ENCODE measurements around the gene PLK3.
"Not testable (repeated sequence)": the region's sequence is repeated elsewhere in the genome, so short reads cannot be mapped to it uniquely, and the experiment has no call there.

Gene PLK3

DNA sequence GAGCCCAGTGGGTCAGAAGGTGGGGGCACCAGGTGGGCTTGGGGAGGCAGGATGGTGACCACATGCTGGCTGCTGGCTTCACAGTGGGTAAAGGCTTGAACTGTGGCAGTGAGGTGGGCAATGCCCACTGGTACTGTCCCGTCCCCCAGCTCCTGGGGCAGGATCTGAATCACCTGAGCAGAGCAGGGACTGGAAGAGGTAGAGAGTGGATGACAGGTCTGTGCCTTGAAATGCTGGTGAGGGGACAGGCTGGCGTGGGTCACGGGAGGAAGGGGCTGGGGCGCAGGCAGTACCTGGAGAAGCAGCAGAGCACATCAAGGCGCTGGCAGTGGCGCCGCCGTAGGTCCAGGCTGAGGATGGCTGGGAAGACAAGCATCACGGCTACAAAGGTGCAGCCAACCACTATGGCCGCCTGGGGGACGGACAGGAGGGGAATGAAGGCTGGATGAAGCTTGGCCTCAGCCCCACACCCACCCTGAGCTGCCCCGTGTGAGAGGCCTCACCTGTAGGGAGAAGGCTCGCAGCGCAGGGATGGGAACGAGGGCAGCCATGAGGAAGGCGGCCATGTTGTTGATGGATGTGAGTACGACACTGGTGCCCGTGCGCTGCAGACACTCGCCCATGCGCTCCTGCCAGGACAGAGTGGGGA lies 27.9 kb downstream of the PLK3 start:
- no peak for DNase-seq (ENCODE audit: low read depth)

DNA sequence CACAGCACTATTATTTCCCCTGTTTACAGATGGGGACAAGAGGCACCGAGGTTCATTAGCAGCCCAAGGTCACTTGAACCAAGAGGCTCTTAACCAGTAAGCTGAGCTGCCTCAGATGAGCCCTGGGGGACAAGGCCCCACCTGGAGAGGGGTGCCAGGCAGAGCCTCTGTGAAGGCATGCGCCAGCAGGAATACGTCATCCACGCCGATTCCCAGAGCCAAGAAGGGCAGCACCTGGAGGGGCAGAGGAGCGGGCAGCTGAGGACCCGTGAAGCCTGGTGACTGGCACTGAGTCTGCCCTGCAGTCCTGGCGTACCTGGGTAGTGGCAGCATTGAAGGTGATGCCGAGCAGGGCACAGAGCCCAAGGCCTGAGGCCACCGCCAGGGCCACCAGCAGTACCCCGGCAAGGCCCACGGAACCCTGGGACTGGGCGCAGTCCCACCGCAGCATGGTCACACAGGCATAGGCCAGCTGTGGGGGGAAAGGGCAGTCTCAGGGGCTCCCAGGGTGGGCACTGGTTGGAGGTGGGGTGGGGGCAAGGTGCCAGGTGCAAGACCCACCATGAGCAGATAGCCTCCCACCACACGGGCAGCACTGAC lies 28.8 kb downstream of the PLK3 start:
- no peak for DNase-seq (ENCODE audit: low read depth)

DNA sequence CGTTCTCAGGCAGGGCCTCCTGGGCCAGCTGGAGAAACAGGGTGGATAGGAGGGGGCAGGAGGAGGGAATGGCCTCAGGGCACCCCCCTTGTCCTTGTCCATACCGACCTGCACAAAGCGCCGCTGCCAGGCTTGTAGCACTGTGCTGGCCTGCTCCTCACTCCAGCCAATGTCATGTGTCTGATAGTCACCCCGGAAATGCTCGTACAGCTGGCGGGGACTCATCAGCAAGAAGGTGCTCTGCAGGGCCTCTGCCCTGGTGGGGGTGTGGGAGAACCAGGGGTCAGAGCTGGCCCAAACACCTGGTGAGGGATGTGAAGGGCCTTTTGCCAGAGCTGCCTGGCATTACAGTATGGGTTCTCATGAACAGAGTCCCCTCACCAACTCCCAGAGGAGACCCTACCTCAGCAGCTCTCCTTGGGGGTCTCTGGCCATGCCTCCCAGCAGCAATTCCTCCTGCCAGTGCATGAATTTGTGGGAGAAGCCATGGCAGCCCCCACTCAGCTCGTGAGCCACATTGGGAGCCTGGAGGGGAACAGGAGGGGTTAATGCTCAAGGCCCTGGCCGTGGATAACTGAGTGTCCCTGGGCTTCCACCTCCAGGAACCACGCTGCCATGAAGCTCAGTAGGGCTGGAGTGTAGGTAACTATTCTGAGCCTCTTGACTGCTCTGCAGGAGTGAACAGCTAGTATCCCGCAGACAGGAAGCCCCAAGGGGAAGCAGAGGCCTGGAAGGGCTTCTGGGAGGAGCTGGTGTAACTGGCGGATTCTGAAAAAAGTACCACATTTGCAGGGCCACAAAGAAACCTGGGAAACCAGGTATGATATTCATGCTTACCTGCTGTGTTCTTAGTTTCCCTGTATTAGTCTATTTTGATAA lies 29.6 kb downstream of the PLK3 start:
- DNase-seq (ENCODE audit: low read depth): no peak

DNA sequence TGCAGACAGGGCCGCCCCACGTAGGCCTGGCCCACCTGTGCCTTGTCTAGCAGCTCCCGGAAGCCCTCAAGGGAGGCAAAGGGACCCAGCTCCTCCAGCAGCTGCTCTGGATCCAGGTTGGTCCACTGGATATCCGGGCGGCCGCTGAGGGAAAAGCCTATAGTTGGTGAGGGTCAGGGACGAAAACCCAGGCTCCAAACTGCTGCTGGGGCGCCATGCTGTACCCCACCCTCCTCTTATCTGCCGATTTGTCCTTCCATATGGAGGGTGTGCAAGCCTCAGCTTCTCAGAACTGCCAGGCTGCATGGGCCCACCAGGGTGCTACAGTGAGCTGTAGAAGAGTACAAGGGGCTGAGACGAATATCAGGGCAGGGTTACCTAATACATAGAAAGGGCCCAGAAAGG lies 30.7 kb downstream of the PLK3 start:
- DNase-seq (ENCODE audit: low read depth): no peak

DNA sequence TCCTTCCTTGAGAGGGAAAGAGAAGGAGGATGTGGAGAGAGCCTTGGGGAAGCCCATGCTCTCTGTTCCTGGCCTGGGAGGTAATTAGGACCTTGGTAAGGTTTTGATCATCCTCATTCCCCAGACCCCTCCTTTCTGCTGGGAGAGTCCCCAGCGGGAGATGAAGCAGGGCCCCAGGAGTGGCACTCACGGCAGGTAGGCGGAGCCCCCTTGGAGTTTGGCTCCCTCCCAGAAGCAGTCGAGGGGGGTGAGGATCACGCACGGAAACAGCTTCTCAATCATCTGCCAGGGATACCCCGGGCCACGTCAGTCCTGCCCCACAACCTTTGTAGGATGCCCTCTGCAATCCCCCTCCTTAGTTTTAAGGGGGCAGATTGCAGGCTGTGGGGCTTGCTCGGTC lies 31.3 kb downstream of the PLK3 start:
- no peak for DNase-seq (ENCODE audit: low read depth)

DNA sequence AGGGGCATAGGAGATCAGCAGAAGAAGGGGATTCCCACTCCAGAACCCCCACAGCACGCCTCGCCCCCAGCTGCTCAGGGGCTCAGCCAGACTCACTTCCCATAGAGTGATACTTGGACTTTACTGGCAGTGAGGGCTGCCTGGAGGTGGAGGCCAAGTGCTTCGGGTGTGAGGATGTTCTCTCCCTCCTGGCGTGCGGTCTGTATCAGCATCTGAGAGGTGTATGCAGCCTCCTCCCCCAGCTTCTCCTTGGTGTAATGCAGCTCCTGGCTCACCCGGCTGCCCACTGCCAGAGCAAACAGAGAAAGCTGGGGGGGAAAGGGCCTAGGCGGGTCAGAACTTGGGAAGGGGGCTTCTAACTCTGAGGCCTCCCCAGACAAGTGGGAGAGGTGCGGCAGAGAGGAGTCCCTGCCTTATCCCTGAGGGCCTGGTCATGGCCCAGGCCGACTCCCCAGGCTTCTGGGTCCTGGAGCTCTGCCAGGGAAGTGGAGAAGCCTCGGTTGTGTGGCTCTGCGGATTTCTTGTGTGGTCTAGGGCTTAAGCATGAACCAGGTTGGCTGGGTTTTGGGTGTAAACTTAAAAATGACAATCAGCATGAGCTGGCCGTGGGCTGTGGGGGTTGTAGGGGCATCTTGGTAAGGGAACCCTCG lies 32.0 kb downstream of the PLK3 start:
- DNase-seq (ENCODE audit: low read depth): no peak

DNA sequence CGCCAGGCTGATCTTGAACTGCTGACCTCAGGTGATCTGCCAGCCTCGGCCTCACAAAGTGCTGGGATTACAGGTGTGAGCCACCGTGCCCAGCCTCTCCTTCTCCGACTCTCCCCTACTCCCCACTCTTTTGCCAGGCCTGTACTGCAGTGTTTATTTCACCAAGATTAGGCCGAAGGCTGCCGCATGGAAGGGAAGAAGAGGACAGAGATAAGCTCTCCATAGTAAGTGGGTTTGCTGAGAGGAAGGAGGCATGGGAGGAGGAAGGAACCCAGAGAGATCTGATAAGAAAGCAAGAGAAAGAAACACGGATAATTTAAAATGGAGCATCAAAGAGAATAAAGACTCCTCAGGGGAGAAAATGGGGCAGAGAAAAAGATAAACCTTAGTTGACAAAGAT lies 34.2 kb downstream of the PLK3 start:
- no peak for DNase-seq (ENCODE audit: low read depth)

DNA sequence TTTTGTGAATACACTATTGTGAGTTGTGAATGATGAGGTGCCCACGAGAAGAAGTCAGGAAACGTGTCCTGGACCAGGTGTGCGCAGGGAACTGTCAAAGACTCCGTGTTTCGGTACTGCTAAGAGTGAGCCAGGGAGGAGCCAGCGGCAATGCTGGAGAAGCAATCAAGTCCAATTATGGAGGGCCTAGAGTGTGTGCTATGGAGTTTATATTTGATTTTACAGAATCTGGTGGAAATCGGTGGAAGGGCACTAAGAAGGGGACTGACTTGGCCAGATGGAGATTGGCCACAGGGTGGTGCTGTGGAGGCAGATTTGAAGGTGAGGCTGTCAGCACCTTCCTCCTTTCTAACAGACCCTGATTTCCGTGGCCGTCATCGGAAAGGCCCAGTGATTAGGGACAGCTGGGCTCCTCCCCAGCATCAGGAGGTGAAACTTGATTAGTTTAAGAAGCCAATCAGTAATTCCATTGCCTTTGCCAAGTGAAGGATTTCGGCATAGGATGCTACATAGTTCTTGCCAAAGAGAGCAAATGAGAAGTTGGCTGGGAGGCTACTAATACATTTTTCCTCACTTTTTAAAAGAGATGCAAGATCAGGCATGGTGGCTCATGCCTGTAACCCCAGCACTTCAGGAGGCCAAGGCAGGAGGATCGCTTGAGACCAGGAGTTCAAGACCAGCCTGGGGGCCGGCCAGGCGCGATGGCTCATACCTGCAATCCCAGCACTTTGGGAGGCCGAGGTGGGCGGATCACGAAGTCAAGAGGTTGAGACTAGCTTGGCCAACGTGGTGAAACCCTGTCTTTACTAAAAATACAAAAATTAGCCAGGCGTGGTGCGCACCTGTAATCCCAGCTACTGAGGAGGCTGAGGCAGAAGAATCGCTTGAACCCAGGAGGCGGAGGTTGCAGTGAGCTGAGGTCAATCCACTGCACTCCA lies 35.8 kb downstream of the PLK3 start:
- DNase-seq (ENCODE audit: low read depth): peak; percentile 68

DNA sequence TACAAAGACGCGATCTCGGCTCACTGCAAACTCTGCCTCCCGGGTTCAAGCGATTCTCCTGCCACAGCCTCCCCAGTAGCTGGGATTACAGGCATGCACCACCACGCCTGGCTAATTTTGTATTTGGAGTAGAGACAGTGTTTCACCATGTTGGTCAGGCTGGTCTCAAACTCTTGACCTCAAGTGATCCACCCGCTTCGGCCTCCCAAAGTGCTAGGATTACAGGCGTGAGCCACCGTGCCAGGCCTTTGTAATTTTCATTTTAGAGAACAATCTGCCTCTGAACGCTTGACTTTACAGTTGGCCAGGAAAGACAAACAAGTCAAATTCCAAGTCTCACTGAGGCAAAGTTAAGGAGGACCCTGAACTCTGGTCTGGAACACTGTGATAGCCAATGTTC lies 38.1 kb downstream of the PLK3 start:
- DNase-seq (ENCODE audit: low read depth): not testable (repeated sequence)

DNA sequence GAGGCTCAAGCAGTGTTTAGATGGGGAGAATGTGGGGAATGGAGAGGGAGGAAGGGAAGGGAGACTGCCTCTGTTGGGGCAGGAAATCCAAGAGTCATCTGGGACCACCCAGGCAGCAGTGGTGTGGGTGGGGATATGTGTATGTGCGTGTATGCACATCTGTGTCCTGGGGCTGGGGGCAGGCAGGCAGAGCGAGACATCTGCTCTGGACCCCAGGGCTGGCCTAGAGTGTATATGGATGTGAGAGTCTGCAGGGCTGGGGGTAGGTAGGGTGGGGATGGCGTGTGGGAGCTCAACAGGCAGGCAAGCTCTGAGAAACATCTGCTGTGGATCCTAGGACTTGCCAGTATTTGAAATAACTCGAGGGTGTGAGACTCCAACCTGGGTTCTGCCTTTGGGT lies 39.4 kb downstream of the PLK3 start:
- no peak for DNase-seq (ENCODE audit: low read depth)

DNA sequence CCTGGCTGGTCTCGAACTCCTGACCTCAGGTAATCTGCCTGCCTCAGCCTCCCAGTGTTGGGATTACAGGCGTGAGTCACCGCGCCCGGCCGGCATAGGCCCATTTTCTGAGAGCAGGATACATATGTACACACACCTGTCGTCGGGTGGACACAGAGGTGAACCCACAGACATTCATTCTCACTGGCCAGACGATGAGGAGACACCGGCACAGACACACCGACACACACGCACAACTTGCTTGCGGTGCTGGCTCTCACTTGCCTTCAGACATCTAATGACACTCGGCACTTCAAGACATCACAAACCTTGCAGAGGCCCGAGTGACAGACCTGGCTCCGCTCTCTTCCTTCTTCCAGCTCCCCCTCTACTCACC lies 42.3 kb downstream of the PLK3 start:
- DNase-seq (ENCODE audit: low read depth): no peak

DNA sequence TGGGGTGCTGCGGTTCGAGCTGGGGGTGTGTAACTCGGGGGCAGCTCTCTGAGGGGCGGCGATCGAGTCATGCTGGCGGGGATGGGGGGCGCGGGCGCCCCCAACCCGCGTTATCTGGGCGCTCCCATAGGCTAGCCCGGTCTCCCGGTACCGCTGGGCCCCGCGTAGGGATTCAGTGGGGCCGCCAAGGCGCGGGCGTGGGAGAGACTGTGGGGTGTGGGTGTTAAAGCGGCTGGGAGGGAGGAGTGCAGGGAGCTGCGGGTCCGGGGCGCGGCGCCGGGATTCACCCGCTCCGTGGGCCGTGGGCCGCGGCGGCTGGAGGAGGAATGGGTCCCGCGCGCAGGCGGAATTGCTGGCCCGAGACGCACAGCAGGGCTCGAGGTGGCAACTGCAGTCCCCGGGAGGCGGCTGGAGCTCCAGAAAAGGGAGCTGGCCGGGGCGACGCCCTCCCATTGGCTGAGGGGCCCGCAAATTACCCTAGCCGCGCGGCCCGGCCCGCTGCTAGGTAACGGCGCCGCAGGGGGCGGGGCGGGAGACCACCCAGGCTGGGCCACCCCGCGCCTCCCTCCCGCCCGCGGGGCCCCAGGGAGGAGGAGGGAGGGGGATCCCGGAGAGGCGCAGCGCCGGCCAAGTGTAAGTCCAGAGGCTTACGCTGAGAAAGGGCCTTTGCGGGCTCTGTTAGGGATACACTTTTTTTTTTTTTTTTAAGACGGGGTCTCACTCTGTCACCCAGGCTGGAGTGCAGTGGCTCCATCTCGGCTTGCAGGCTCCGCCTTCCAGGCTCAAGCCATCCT lies 42.9 kb downstream of the PLK3 start, which contains the start of gene PTCH2:
TSS of gene PTCH2 (minus strand) at position 392 of the 794 bp plus-strand sequence. CDS start at position 71, 321 bp downstream.
- no peak for DNase-seq (ENCODE audit: low read depth)

DNA sequence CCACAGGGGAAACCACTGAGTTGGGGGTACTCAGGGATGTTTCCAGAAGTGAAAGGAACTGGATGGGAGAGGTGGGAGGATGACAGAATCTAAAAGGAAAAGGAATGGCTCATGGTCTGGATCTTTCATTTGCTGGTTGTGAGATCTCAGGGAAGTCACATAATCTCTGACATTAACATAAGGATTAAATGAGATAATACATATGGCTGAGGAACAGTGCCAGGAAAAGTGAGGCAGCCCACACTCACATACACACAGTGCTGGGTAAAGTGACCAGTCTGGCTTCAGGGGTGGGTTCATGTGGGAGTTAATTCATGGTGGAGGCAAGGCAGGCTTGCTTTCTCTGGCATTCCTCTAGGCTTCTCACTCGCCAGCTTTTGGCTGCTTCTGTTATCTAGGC lies 46.8 kb downstream of the PLK3 start:
- DNase-seq (ENCODE audit: low read depth): no peak

DNA sequence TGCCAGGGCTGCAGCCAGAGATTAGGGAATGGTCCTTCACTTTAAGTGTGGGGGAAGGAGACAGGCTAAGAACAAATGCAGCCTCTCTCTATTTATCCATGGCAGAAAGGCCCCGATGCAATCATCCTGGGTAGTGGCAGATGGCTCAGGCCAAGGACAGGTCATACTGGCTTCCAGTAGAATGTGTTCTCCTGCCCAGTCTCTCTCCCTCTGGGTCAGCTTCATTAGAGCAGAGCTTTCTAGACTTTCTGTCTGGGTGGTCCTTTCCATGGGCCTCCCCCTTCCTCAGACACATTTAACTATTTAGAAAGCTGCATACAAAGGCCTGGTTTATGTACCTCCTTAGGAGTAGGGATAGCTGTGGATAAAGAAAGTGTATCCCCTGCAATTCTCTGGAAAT lies 47.7 kb downstream of the PLK3 start:
- no peak for DNase-seq (ENCODE audit: low read depth)

DNA sequence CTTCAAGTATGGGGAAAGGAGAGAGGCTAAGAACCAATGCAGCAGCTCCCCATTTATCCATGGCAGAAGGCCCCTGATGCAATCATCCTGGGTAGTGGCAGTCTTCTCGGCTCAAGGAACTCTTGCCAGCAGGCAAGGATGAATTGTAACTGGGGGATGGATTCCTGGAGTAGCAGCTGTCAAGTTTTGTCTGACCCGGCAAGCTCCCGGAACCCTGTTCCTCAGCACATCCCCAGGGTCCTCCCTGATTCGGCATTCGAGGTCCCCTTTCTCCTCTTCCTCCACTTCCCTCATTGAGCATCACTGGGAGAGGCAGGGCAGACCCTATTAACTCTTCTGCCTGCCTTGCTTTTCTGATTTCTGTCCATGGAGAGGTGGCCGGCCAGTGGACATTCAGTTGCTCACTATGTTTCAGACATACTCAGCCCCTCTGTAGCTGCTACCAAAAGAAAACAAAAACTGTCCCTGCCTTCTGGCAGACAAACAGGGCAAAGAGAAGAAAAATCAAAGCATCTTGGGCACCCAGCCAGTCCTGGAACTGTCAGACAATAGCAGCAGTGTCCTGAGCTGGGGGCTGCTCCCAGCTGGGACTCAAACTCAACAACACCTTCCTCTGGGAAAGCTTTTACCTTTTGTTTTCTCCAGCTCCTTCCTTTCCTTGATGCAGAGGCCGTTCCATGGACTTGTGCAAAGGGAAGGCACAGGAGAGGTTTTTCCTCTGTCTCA lies 48.4 kb downstream of the PLK3 start:
- DNase-seq (ENCODE audit: low read depth): no peak

DNA sequence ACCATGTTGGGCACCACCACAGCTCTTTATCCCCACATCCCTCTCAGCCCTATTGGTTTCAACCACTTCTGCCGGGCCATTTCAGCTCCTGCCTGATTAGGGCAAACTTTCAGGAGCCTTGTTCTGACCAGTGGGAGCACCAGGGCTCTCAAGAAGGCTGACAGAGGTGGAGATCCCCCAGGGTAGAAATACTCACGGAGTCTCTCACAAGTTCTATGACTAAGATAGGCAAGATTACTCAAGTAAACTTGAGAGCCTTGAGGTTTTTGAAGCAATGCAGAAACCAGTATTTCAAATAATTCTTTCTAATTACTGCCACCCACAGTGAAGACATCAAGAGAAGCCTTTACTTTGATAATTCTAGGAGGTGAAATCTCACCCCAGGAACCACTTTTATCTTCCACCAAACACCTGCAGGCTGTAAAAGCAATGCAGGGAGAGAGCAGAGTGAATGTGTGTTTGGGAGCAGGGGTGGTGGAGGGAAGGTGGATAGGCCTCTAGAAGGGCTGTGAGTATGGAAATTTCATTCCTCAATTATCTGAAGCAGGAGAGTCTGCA lies 49.5 kb downstream of the PLK3 start:
- DNase-seq (ENCODE audit: low read depth): no peak

DNA sequence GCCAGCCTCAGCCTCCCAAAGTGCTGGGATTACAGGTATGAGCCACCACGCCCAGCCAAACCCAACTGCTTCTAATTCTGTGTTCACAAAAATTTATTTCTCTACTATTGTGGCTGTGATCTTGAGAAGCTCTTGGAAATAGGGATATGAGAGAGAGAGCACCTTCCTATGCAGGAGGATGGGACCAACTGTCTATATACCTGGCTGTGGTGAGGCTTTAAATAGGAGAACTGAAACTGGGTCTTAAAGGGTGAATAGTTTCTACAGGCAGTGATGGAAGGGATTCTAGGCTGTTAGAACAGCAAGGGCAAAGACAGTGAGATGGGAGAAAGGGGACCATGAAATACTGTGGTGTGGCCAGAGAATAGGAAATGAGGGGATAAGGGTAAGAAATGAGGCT lies 51.1 kb downstream of the PLK3 start:
- DNase-seq (ENCODE audit: low read depth): no peak

DNA sequence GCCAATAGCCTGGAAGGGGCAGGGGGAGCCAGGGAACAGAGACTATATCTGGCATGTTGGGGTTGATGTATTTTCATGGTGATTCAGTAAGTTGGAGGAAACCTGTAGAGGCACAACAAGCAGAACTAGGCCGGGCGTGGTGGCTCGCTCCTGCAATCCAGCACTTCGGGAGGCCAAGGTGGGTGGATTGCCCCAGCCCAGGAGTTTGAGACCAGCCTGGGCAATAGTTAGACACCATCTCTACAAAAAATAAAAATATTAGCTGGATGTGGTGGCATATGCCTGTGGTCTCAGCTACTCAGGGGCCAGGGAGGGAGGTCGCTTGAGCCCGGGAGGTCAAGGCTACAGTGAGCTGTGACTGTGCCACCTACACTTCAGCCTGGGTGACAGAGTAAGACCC lies 53.0 kb downstream of the PLK3 start:
- no peak for DNase-seq (ENCODE audit: low read depth)

DNA sequence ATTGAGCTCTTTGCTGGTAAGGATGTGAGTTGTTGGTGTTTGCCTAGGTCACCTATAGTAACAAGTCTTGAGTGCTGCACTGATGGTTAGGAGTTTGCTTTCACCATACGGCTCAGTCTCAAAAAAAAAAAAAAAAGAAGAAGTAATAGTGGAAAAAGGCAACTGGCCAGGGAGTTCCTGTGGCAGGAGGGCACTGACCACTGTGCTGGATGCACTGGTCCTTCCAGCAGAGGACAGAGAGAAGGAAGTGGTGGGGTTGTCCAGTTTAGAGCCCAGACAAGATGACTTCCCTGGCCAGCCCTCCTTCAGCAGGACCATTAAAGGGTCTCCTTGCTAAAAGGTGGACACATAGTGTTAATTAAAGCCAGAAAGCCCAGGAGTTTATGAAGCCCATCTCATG lies 54.8 kb downstream of the PLK3 start:
- no peak for DNase-seq (ENCODE audit: low read depth)

Measured in stromal cell of bone marrow (primary cell).